Mucosa of descending colon (tissue), 3 donors: ENCODE data around the gene VASP. TPM values are rescaled to one million over a fixed set of nuclear protein-coding genes. Genes with fewer than 3 reads are reported as not detected.

Experiments
- ATAC-seq: fragments of 200-7000 bp; cut with Tn5 transposase; one replicate; pipeline ENCODE4 v1.9.1; 2020; ENCODE audit warnings: mild to moderate bottlenecking, moderate library complexity
- DNase-seq, 3 donors: peaks; one replicate each; pipeline ENCODE4 v3.0.0-alpha.2; 2020
- H3K36me3 ChIP-seq: fragments of 200-600 bp; one replicate; pipeline ENCODE4 v1.8.0; 2021; ENCODE audit warnings: low read depth, mild to moderate bottlenecking
- H3K4me1 ChIP-seq: fragments of 200-600 bp; one replicate; pipeline ENCODE4 v1.8.0; 2021; ENCODE audit warnings: low read depth, mild to moderate bottlenecking
- H3K4me3 ChIP-seq: fragments of 200-600 bp; one replicate; pipeline ENCODE4 v1.8.0; 2021; ENCODE audit warnings: mild to moderate bottlenecking
- H3K9me3 ChIP-seq: fragments of 200-600 bp; one replicate; pipeline ENCODE4 v1.8.0; 2021; ENCODE audit warnings: mild to moderate bottlenecking
- CTCF ChIP-seq: fragments of 200-600 bp; IDR thresholded peaks from one replicate; pipeline ENCODE4 v1.8.0; 2022; ENCODE audit warnings: antibody characterized with exemption, mild to moderate bottlenecking
- intact Hi-C, 2 donors: fragments of 100-400 bp; cut with DNase I in 1 of 2; cut with micrococcal nuclease in 1 of 2; formaldehyde crosslinking; loops; one replicate each; pipeline versions ENCODE4 v1.11.0 to v1.11.1; 2022; cut with DNase I, micrococcal nuclease
- total RNA-seq, 3 donors: library from RNA; stranded (reverse); fragmentation: NEBNext Ultra II Directional in 2 of 3; extraction: Animal tissue kit (Norgen Biotek cat#: 25700) in 2 of 3; gene quantifications; one replicate each; pipeline versions ENCODE4 v1.2.1 to v1.2.4, GENCODE V29; 2021 to 2023
- donor health status: DM: no; HTN: no; CAD: no; lungs with moderate emphysema.
- donor health status: DM: no; HTN: no; CAD: no.
- donor health status: DM: no; HTN: yes; CAD: no.

The VASP gene
- total RNA-seq, 3 donors from 2014 or later: 190 to 252 (median 235) TPM

GRCh38 chr19:45542234-45542668, 35.0 kb downstream of the VASP start:
- peak; percentile 55 for ATAC-seq
- no peak for TF ChIP-seq CTCF

GRCh38 chr19:45547211-45547770, 40.0 kb downstream of the VASP start:
- TF ChIP-seq CTCF: no peak
- ATAC-seq (no peak), DNase-seq (no peak)
- intact Hi-C loops: no loop called here
- Histone ChIP-seq H3K36me3 (no peaks in the 10 kb centered on the region), H3K4me1 (peaks cover 3% of the 10 kb centered on the region), H3K9me3 (no peaks in the 10 kb centered on the region), H3K4me3 (no peak overlapping the region)

More at GRCh38 chr19:45542234-45542668, 35.0 kb downstream of the VASP start:
- Histone ChIP-seq H3K36me3 (no peaks in the 10 kb centered on the region), H3K4me3 (no peak overlapping the region), H3K9me3 (no peaks in the 10 kb centered on the region), H3K4me1 (no peaks in the 10 kb centered on the region)
- no peak for DNase-seq
- intact Hi-C loops: no loop called here

- intact Hi-C loops: no loop called here
- H3K4me3 ChIP-seq: no peak overlapping the region
- no peaks in the 10 kb centered on the region for H3K36me3 ChIP-seq
- ATAC-seq (peak; percentile 99), DNase-seq (peak; percentile 78 to 85 (median 81))
- no peak for TF ChIP-seq CTCF
- H3K4me1 ChIP-seq: peaks cover 3% of the 10 kb centered on the region
- H3K9me3 ChIP-seq: no peaks in the 10 kb centered on the region
These were observed 40.8 kb downstream of the VASP start for GRCh38 chr19:45547965-45548609.

- DNase-seq (peak; percentile 70 to 83 (median 80)), ATAC-seq (peak; percentile 95)
- intact Hi-C loops: no loop called here
- TF ChIP-seq CTCF: peak; percentile 29
- Histone ChIP-seq H3K4me3 (no peak overlapping the region), H3K9me3 (no peaks in the 10 kb centered on the region), H3K4me1 (peaks cover 3% of the 10 kb centered on the region), H3K36me3 (no peaks in the 10 kb centered on the region)
These were observed 46.2 kb downstream of the VASP start for GRCh38 chr19:45553464-45553863.

- Histone ChIP-seq H3K36me3 (no peaks in the 10 kb centered on the region), H3K4me3 (no peak overlapping the region), H3K4me1 (peaks cover 8% of the 10 kb centered on the region), H3K9me3 (no peaks in the 10 kb centered on the region)
- no peak for TF ChIP-seq CTCF
- intact Hi-C loops: no loop called here
- DNase-seq (no peak), ATAC-seq (no peak)
These were observed 47.2 kb downstream of the VASP start for GRCh38 chr19:45554481-45554880.
